Hepatocyte (in vitro differentiated cells): Measurements from ENCODE around the gene CDC6. TPM values are rescaled to one million over a fixed set of nuclear protein-coding genes. Genes with fewer than 3 reads are reported as not detected.

ENCODE experiments used
- DNase-seq: peaks from one replicate; pipeline ENCODE4 v3.0.0-alpha.2; 2016; ENCODE audit warnings: low spot score
- H2AFZ ChIP-seq: fragments of 200-600 bp; sonication (generic); 2 replicates; pipeline ENCODE4 v1.6.0; 2016; ENCODE audit warnings: antibody characterized with exemption, mild to moderate bottlenecking
- H3K27ac ChIP-seq: fragments of 200-600 bp; sonication (generic); 2 replicates; pipeline ENCODE4 v1.5.1; 2016; ENCODE audit warnings: mild to moderate bottlenecking
- H3K27me3 ChIP-seq: fragments of 200-600 bp; sonication (generic); 2 replicates; pipeline ENCODE4 v1.6.1; 2016
- H3K36me3 ChIP-seq: fragments of 200-600 bp; sonication (generic); replicated peaks from 2 replicates; pipeline ENCODE4 v1.5.1; 2016; ENCODE audit warnings: low read depth; ENCODE audit not compliant: insufficient read depth
- H3K4me1 ChIP-seq: fragments of 200-600 bp; sonication (generic); 2 replicates; pipeline ENCODE4 v1.5.1; 2016; ENCODE audit warnings: mild to moderate bottlenecking, moderate library complexity; ENCODE audit not compliant: insufficient read depth
- H3K4me2 ChIP-seq: fragments of 200-600 bp; sonication (generic); 2 replicates; pipeline ENCODE4 v1.6.0; 2016
- H3K4me3 ChIP-seq: fragments of 200-600 bp; sonication (generic); 2 replicates; pipeline ENCODE4 v1.5.1; 2016; ENCODE audit warnings: mild to moderate bottlenecking
- H3K79me2 ChIP-seq: fragments of 200-600 bp; sonication (generic); 2 replicates; pipeline ENCODE4 v1.6.0; 2017; ENCODE audit warnings: mild to moderate bottlenecking
- H3K9me2 ChIP-seq: fragments of 200-600 bp; sonication (generic); replicated peaks from 2 replicates; pipeline ENCODE4 v1.6.0; 2017; ENCODE audit warnings: mild to moderate bottlenecking; ENCODE audit not compliant: insufficient read depth
- H3K9me3 ChIP-seq: fragments of 200-600 bp; sonication (generic); 2 replicates; pipeline ENCODE4 v1.5.1; 2016; ENCODE audit warnings: low read depth, mild to moderate bottlenecking
- H4K20me1 ChIP-seq: fragments of 200-600 bp; sonication (generic); 2 replicates; pipeline ENCODE4 v1.6.0; 2016; ENCODE audit warnings: mild to moderate bottlenecking; ENCODE audit not compliant: insufficient read depth, poor library complexity, severe bottlenecking
- EZH2 ChIP-seq: fragments of 200-600 bp; sonication (generic); IDR thresholded peaks from 2 replicates; pipeline ENCODE4 v1.6.1; 2016; ENCODE audit warnings: antibody characterized with exemption, mild to moderate bottlenecking, borderline replicate concordance
- EZH2phosphoT487 ChIP-seq: fragments of 200-600 bp; sonication (generic); IDR thresholded peaks from one replicate; pipeline ENCODE4 v1.6.1; 2018; ENCODE audit warnings: antibody characterized with exemption, mild to moderate bottlenecking, low read depth, moderate library complexity; ENCODE audit not compliant: unreplicated experiment, severe bottlenecking
- WGBS: methylation state at CpG from one replicate; pipeline ENCODE4 v1.1.6; 2016; ENCODE audit warnings: low lambda C conversion rate; ENCODE audit errors: missing lambda C conversion rate; 5-methylcytosine and 5-hydroxymethylcytosine counted together
- polyA plus RNA-seq: library from polyadenylated mRNA; unstranded; fragments of >200 nt; fragmentation: Nextera tagmentation; extraction: Ambion mirVana; gene quantifications from 2 replicates; pipeline ENCODE4 v1.2.1, GENCODE V29; 2016
- total RNA-seq: library from RNA; depleted of rRNA; stranded (reverse); fragments of >200 nt; gene quantifications from 2 replicates; pipeline ENCODE4 v1.2.3, GENCODE V29; 2014
- TF ChIP-seq, protein P1 (sequence below): fragments of 200-600 bp; sonication (generic); IDR thresholded peaks from 2 replicates; pipeline ENCODE4 v1.5.1; 2016; ENCODE audit warnings: antibody characterized with exemption, mild to moderate bottlenecking; ENCODE audit not compliant: poor library complexity

The CDC6 gene
- total and polyA plus RNA-seq, 2 experiments from 2014 or later, result 5.1 to 5.8 TPM

GRCh38 chr17:40243761-40244160 lies 43.9 kb upstream of the CDC6 start:
- H4K20me1 ChIP-seq, result peaks cover 50% of the 10 kb centered on the region
- 95% methylated on average over 3 of the region's 3 CpGs for WGBS
- no peaks in the 10 kb centered on the region for H3K27me3 ChIP-seq
- TF ChIP-seq EZH2phosphoT487 (no peak), EZH2 (no peak)
- TF ChIP-seq, protein P1, sequence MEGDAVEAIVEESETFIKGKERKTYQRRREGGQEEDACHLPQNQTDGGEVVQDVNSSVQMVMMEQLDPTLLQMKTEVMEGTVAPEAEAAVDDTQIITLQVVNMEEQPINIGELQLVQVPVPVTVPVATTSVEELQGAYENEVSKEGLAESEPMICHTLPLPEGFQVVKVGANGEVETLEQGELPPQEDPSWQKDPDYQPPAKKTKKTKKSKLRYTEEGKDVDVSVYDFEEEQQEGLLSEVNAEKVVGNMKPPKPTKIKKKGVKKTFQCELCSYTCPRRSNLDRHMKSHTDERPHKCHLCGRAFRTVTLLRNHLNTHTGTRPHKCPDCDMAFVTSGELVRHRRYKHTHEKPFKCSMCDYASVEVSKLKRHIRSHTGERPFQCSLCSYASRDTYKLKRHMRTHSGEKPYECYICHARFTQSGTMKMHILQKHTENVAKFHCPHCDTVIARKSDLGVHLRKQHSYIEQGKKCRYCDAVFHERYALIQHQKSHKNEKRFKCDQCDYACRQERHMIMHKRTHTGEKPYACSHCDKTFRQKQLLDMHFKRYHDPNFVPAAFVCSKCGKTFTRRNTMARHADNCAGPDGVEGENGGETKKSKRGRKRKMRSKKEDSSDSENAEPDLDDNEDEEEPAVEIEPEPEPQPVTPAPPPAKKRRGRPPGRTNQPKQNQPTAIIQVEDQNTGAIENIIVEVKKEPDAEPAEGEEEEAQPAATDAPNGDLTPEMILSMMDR, result no peak
- no peak overlapping the region for H3K4me3 ChIP-seq
- no peaks in the 10 kb centered on the region for H3K4me1 ChIP-seq
- no peak overlapping the region for H2AFZ ChIP-seq
- no peak for DNase-seq
- no peaks in the 10 kb centered on the region for H3K9me2 ChIP-seq
- H3K27ac ChIP-seq, result no peak overlapping the region
- no peaks in the 10 kb centered on the region for H3K36me3 ChIP-seq
- H3K79me2 ChIP-seq, result peaks cover 98% of the 10 kb centered on the region
- no peaks in the 10 kb centered on the region for H3K9me3 ChIP-seq
- no peak overlapping the region for H3K4me2 ChIP-seq

DNA sequence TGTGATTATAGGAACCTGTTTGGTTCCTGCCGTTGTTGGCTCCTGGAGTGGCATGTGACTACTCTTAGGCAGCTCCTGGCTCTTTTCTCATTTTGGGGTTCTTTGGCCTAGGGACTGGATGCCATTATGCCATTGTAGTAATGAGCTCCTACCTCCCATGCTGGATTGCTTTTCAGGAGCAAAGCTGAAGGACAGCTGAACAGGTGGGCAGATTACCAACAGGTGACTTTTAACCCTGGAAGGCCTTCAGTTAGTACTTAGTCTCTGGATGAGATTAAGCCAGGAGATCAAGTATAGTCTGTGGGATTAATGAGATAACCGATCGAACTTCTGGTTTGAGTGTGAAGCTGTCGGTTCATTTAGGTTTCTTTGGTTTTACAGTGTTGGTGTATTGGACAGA lies 43.4 kb upstream of the CDC6 start:
- no peak overlapping the region for H2AFZ ChIP-seq
- peaks cover 53% of the 10 kb centered on the region for H4K20me1 ChIP-seq
- DNase-seq, result no peak
- no peaks in the 10 kb centered on the region for H3K36me3 ChIP-seq
- no peaks in the 10 kb centered on the region for H3K9me3 ChIP-seq
- TF ChIP-seq, protein P1, result no peak
- TF ChIP-seq EZH2phosphoT487 (no peak), EZH2 (no peak)
- no peaks in the 10 kb centered on the region for H3K9me2 ChIP-seq
- no peaks in the 10 kb centered on the region for H3K27me3 ChIP-seq
- H3K4me2 ChIP-seq, result no peak overlapping the region
- H3K4me1 ChIP-seq, result no peaks in the 10 kb centered on the region
- H3K4me3 ChIP-seq, result no peak overlapping the region
- 79% methylated on average over 4 of the region's 4 CpGs for WGBS
- peaks cover 98% of the 10 kb centered on the region for H3K79me2 ChIP-seq
- no peak overlapping the region for H3K27ac ChIP-seq

DNA sequence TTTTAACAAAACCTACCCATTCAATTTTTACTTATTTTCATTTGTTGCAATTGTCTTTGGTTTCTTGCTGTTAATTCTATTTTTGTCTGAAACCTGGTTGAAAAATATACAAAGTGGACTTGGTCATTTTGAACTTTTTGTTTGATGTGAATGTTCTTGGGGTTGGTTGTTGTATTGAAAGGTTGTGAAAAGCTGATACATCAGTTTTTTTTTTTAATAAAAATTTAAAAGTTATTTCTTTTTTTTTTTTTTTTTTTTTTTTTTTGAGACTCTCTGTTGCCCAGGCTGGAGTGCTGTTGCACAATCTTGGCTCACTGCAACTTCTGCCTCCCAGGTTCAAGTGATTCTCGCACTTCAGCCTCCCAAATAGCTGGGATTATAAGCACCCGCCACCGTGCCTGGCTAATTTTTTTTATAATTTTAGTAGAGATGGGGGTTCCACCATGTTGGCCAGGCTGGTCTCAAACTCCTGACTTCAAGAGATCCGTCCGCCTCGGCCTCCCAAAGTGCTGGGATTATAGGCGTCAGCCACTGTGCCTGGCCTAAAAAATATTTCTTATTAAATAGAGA lies 39.7 kb upstream of the CDC6 start:
- H3K9me3 ChIP-seq, result no peaks in the 10 kb centered on the region
- 81% methylated on average over 7 of the region's 7 CpGs for WGBS
- no peak overlapping the region for H3K4me2 ChIP-seq
- TF ChIP-seq, protein P1, result no peak
- TF ChIP-seq EZH2 (no peak), EZH2phosphoT487 (no peak)
- no peak overlapping the region for H3K27ac ChIP-seq
- H4K20me1 ChIP-seq, result peaks cover 32% of the 10 kb centered on the region
- no peaks in the 10 kb centered on the region for H3K9me2 ChIP-seq
- peaks cover 87% of the 10 kb centered on the region for H3K79me2 ChIP-seq
- H3K4me3 ChIP-seq, result no peak overlapping the region
- DNase-seq, result no peak
- H3K4me1 ChIP-seq, result peaks cover 4% of the 10 kb centered on the region
- H2AFZ ChIP-seq, result no peak overlapping the region
- no peaks in the 10 kb centered on the region for H3K27me3 ChIP-seq
- H3K36me3 ChIP-seq, result no peaks in the 10 kb centered on the region

GRCh38 chr17:40248507-40248906 lies 39.2 kb upstream of the CDC6 start:
- Histone ChIP-seq H2AFZ (no peak overlapping the region), H3K9me2 (no peaks in the 10 kb centered on the region), H4K20me1 (peaks cover 34% of the 10 kb centered on the region), H3K27me3 (no peaks in the 10 kb centered on the region), H3K79me2 (peaks cover 87% of the 10 kb centered on the region), H3K4me2 (no peak overlapping the region), H3K27ac (no peak overlapping the region), H3K4me1 (peaks cover 4% of the 10 kb centered on the region), H3K4me3 (no peak overlapping the region), H3K36me3 (no peaks in the 10 kb centered on the region), H3K9me3 (no peaks in the 10 kb centered on the region)
- DNase-seq, result no peak
- 85% methylated on average over 1 of the region's 1 CpG for WGBS
- no peak for TF ChIP-seq EZH2
- TF ChIP-seq, protein P1, result no peak
- TF ChIP-seq EZH2phosphoT487, result no peak
